ENCODE measurements around the gene SLC6A7.

DNA sequence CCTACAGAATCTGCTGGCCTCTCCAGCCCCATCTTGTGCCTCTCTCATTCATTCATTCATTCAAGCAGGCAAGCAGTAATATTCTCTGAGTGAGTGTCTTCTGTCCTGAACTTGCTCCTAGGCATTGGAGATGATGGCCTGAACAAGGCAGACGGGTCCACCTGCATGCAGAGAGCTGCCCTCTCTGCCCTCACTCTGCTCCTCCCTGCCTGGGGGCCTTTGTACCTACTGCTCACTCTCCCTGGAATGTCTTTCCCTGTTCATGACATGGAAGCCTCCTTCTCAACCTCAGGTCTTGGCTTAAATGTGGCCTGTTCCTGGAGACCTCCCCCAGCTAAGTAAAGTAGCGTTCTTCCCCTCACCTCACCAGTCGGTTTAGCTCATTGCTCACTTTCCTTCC lies 16.7 kb upstream of the SLC6A7 start:
- TF ChIP-seq CTCF (IDR thresholded peaks at IDR 0.05) (no peak), POLR2AphosphoS5 (IDR thresholded peaks at IDR 0.05) (no peak)

All from gastroesophageal sphincter (tissue), 3 donors.